ENCODE data around the gene IL12RB2. TPM values are rescaled to one million over a fixed set of nuclear protein-coding genes. Genes with fewer than 3 reads are reported as not detected.

The IL12RB2 gene
- total RNA-seq = not detected in 2 replicates

GRCh38 chr1:67307251-67308060 is at the start of gene IL12RB2:
IL12RB2 (plus strand) TSS chr1:67307873; CDS start chr1:67320369, 12,496 bp downstream.

GRCh38 chr1:67430358-67431155 is 122.9 kb downstream of the IL12RB2 start, which contains the start of gene SERBP1:
SERBP1 (minus strand) TSS chr1:67430402; CDS start chr1:67430300, 102 bp downstream.

Other genes with a start within 250 kb of the IL12RB2 start
- not detected in 2 replicates for gene C1orf141, start 172.9 kb upstream of the IL12RB2 start, total RNA-seq
- not detected in 2 replicates for gene IL23R, start 141.4 kb upstream of the IL12RB2 start, total RNA-seq
- 210 and 230 TPM in 2 replicates for gene SERBP1, start 122.5 kb downstream of the IL12RB2 start, total RNA-seq

Data from aortic smooth muscle cell (primary cell).